ENCODE measurements around the gene FCER2. TPM values are rescaled to one million over a fixed set of nuclear protein-coding genes. Genes with fewer than 3 reads are reported as not detected.

Gene FCER2
- total RNA-seq, 3 donors from 2014 or later, result 0.26 to 0.44 (median 0.29) TPM

GRCh38 chr19:7703332-7703731 is 1.4 kb upstream of the FCER2 start:
- no peak overlapping the region for H3K4me3 ChIP-seq
- no peak for TF ChIP-seq CTCF (IDR thresholded peaks at IDR 0.05)
- H3K9me3 ChIP-seq, result no peaks in the 10 kb centered on the region
- DNase-seq (no peak), ATAC-seq (no peak)
- H3K4me1 ChIP-seq (ENCODE audit: low read depth), result no peaks in the 10 kb centered on the region
- no peaks in the 10 kb centered on the region for H3K36me3 ChIP-seq (ENCODE audit: low read depth)
- intact Hi-C loops (cut with DNase I, micrococcal nuclease), result no loop called here

GRCh38 chr19:7701049-7701653 is 780 bp downstream of the FCER2 start:
- Histone ChIP-seq H3K4me1 (ENCODE audit: low read depth) (no peaks in the 10 kb centered on the region), H3K9me3 (no peaks in the 10 kb centered on the region), H3K4me3 (no peak overlapping the region), H3K36me3 (ENCODE audit: low read depth) (no peaks in the 10 kb centered on the region)
- TF ChIP-seq CTCF (IDR thresholded peaks at IDR 0.05), result no peak
- intact Hi-C loops (cut with DNase I, micrococcal nuclease), result no loop called here
- DNase-seq (no peak), ATAC-seq (no peak)

GRCh38 chr19:7699417-7700401 is 2.2 kb downstream of the FCER2 start:
- no peaks in the 10 kb centered on the region for H3K4me1 ChIP-seq (ENCODE audit: low read depth)
- H3K36me3 ChIP-seq (ENCODE audit: low read depth), result no peaks in the 10 kb centered on the region
- ATAC-seq, result no peak
- intact Hi-C loops (cut with DNase I, micrococcal nuclease), result no loop called here
- DNase-seq, result no peak
- TF ChIP-seq CTCF (IDR thresholded peaks at IDR 0.05), result no peak
- H3K9me3 ChIP-seq, result no peaks in the 10 kb centered on the region
- H3K4me3 ChIP-seq, result no peak overlapping the region

GRCh38 chr19:7699003-7699402 is 2.9 kb downstream of the FCER2 start:
- intact Hi-C loops (cut with DNase I, micrococcal nuclease), result no loop called here
- no peak for ATAC-seq
- TF ChIP-seq CTCF (IDR thresholded peaks at IDR 0.05), result no peak
- Histone ChIP-seq H3K9me3 (no peaks in the 10 kb centered on the region), H3K4me3 (no peak overlapping the region), H3K4me1 (ENCODE audit: low read depth) (no peaks in the 10 kb centered on the region), H3K36me3 (ENCODE audit: low read depth) (no peaks in the 10 kb centered on the region)
- no peak for DNase-seq

- ATAC-seq, result no peak
- Histone ChIP-seq H3K4me3 (no peak overlapping the region), H3K36me3 (ENCODE audit: low read depth) (no peaks in the 10 kb centered on the region), H3K9me3 (no peaks in the 10 kb centered on the region), H3K4me1 (ENCODE audit: low read depth) (no peaks in the 10 kb centered on the region)
- intact Hi-C loops (cut with DNase I, micrococcal nuclease), result no loop called here
- DNase-seq, result no peak
- TF ChIP-seq CTCF (IDR thresholded peaks at IDR 0.05), result no peak
Measured at GRCh38 chr19:7698583-7698982, 3.3 kb downstream of the FCER2 start.
